ENCODE measurements around the gene GMDS. TPM values are rescaled to one million over a fixed set of nuclear protein-coding genes. Genes with fewer than 3 reads are reported as not detected.

GMDS gene
- polyA plus RNA-seq (2011; rRNA removed), result 7.1 and 10.7 TPM in 2 replicates
- 3.1 and 5.2 TPM in 2 replicates for polyA minus RNA-seq (2011; rRNA and poly(A)+ RNA removed)

GRCh38 chr6:2245103-2245876, at the start of gene GMDS:
GMDS (minus strand) TSS chr6:2245605.
- Histone ChIP-seq H3K36me3 (ENCODE audit: control insufficient read depth, insufficient read depth, low read length) (no peaks in the 10 kb centered on the region), H3K4me3 (ENCODE audit: low read depth, low read length) (peak within 1 kb of the TSS; percentile 91), H3K27me3 (ENCODE audit: control insufficient read depth, insufficient read depth, low read length) (no peaks in the 10 kb centered on the region)
- POLR2A ChIA-PET, result no interaction called here
- no peak for TF ChIP-seq CTCF (IDR thresholded peaks at IDR 0.05; ENCODE audit: insufficient read depth, low read depth, low read length)
- CTCF ChIA-PET, result interaction anchor here (1.5 kb wide), 1 partner anchor 203 kb away, joined by 8 read pairs; no protein-coding TSS in a partner anchor
- DNase-seq (ENCODE audit: low read depth), result peak; percentile 50

DNA sequence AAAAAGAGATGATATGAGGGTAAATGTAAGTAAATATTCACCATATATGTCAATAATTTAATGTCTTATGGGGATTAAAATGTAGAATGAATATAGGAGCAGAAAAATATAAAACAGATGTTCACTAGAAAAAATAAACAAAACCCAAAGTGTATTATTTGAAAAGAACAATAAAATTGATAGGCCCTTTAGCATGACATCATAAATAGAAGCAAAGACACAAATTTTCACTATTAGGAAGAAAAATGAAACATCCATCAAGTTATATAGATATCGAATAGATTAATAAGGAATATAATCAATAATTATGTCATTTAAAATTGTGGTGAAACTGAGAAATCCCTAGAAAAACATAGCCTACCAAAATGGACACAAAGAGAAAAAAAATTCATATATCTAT, 40.1 kb upstream of the GMDS start:
- H3K4me3 ChIP-seq (ENCODE audit: low read depth, low read length), result no peak overlapping the region
- DNase-seq (ENCODE audit: low read depth), result no peak
- POLR2A ChIA-PET, result no interaction called here
- H3K27me3 ChIP-seq (ENCODE audit: control insufficient read depth, insufficient read depth, low read length), result no peaks in the 10 kb centered on the region
- TF ChIP-seq CTCF (IDR thresholded peaks at IDR 0.05; ENCODE audit: insufficient read depth, low read depth, low read length), result no peak
- H3K36me3 ChIP-seq (ENCODE audit: control insufficient read depth, insufficient read depth, low read length), result no peaks in the 10 kb centered on the region
- CTCF ChIA-PET, result no interaction called here

DNA sequence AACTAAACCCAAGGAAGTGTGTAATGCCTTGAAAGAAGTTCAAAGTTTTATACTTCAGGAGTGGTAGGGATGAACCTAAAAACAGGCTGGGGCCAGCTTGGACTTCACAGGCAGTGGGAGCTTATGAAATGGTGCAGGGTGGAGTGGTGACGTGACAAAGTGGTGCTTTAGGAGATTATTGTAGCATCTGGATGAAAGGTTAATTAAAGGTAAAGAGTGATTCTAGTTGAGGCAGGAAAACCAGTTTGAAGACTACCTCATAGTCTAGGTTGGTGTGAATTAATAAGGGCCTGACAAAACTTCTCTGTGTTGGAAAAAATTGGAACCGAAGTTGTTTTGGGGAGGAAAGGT, 30.5 kb upstream of the GMDS start:
- CTCF ChIA-PET, result interaction anchor here (1.1 kb wide), 1 partner anchor 8 kb away, joined by 3 read pairs; no protein-coding TSS in a partner anchor
- TF ChIP-seq CTCF (IDR thresholded peaks at IDR 0.05; ENCODE audit: insufficient read depth, low read depth, low read length), result no peak
- DNase-seq (ENCODE audit: low read depth), result no peak
- POLR2A ChIA-PET, result no interaction called here
- no peaks in the 10 kb centered on the region for H3K27me3 ChIP-seq (ENCODE audit: control insufficient read depth, insufficient read depth, low read length)
- H3K4me3 ChIP-seq (ENCODE audit: low read depth, low read length), result no peak overlapping the region
- H3K36me3 ChIP-seq (ENCODE audit: control insufficient read depth, insufficient read depth, low read length), result no peaks in the 10 kb centered on the region; the same call in 1 of the 2 replicates

- H3K4me3 ChIP-seq (ENCODE audit: low read depth, low read length), result no peak overlapping the region
- H3K36me3 ChIP-seq (ENCODE audit: control insufficient read depth, insufficient read depth, low read length), result no peaks in the 10 kb centered on the region; the same call in 1 of the 2 replicates
- H3K27me3 ChIP-seq (ENCODE audit: control insufficient read depth, insufficient read depth, low read length), result no peaks in the 10 kb centered on the region
- DNase-seq (ENCODE audit: low read depth), result no peak
- ChIA-PET POLR2A (no interaction called here), CTCF (interaction anchor here (1.1 kb wide), 1 partner anchor 8 kb away, joined by 3 read pairs; no protein-coding TSS in a partner anchor)
- TF ChIP-seq CTCF (IDR thresholded peaks at IDR 0.05; ENCODE audit: insufficient read depth, low read depth, low read length), result no peak
Measured at GRCh38 chr6:2274981-2275891, 29.8 kb upstream of the GMDS start.

DNA sequence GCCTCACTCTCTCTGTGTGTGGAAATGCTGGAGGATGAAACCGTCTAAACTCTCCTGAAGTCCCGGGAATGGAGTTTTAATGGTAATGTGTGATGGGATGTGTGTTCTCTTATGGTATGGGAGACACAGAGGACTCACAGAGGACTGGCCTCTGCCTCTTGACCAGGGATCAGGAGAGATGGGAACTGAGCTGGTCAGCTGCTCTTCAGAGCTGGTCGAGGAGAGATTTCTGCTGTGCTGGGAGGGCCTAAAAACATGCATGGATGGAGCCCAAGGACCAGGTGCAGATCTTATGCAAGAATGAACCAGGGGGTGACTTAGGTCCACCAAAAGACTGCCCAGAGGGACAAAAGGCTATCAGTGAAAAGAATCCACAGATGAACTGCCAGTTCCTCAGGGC, 27.3 kb upstream of the GMDS start:
- no peak for DNase-seq (ENCODE audit: low read depth)
- Histone ChIP-seq H3K27me3 (ENCODE audit: control insufficient read depth, insufficient read depth, low read length) (no peaks in the 10 kb centered on the region), H3K4me3 (ENCODE audit: low read depth, low read length) (no peak overlapping the region), H3K36me3 (ENCODE audit: control insufficient read depth, insufficient read depth, low read length) (no peaks in the 10 kb centered on the region; the same call in 1 of the 2 replicates)
- POLR2A ChIA-PET, result no interaction called here
- TF ChIP-seq CTCF (IDR thresholded peaks at IDR 0.05; ENCODE audit: insufficient read depth, low read depth, low read length), result no peak
- CTCF ChIA-PET, result interaction anchor here (0.6 to 1.6 kb wide), 2 partner anchors 12 to 17 kb away, joined by 3 to 5 read pairs; no protein-coding TSS in a partner anchor

Data from BJ (cell line).